ENCODE measurements around the gene PARP11.

The PARP11 gene

GRCh38 chr12:3770891-3771290, 102.3 kb downstream of the PARP11 start:
- no peak for TF ChIP-seq CTCF (IDR thresholded peaks at IDR 0.05)

GRCh38 chr12:3768911-3769447, 104.2 kb downstream of the PARP11 start:
- H3K9me3 ChIP-seq, result no peaks in the 10 kb centered on the region
- H3K36me3 ChIP-seq, result no peaks in the 10 kb centered on the region
- H3K4me1 ChIP-seq (ENCODE audit: control insufficient read depth in 1 of 2, insufficient read depth in 1 of 2, low read depth in 1 of 2, low read length in 1 of 2), result no peaks in the 10 kb centered on the region
- no peak overlapping the region for H3K27ac ChIP-seq
- TF ChIP-seq CTCF (IDR thresholded peaks at IDR 0.05), result no peak
- H3K27me3 ChIP-seq, result no peaks in the 10 kb centered on the region
- H3K4me3 ChIP-seq (ENCODE audit: low read depth in 1 of 2, low read length in 1 of 2), result no peak overlapping the region

More at GRCh38 chr12:3770891-3771290, 102.3 kb downstream of the PARP11 start:
- Histone ChIP-seq H3K4me3 (ENCODE audit: low read depth in 1 of 2, low read length in 1 of 2) (no peak overlapping the region), H3K27me3 (no peaks in the 10 kb centered on the region), H3K36me3 (no peaks in the 10 kb centered on the region), H3K27ac (no peak overlapping the region), H3K9me3 (no peaks in the 10 kb centered on the region), H3K4me1 (ENCODE audit: control insufficient read depth in 1 of 2, insufficient read depth in 1 of 2, low read depth in 1 of 2, low read length in 1 of 2) (no peaks in the 10 kb centered on the region)

- H3K4me1 ChIP-seq (ENCODE audit: control insufficient read depth in 1 of 2, insufficient read depth in 1 of 2, low read depth in 1 of 2, low read length in 1 of 2), result peaks cover 0 to 6% of the 10 kb centered on the region in 2 experiments
- no peaks in the 10 kb centered on the region for H3K9me3 ChIP-seq
- no peaks in the 10 kb centered on the region for H3K36me3 ChIP-seq
- H3K27ac ChIP-seq, result no peak overlapping the region
- no peak overlapping the region for H3K4me3 ChIP-seq (ENCODE audit: low read depth in 1 of 2, low read length in 1 of 2)
- no peak for TF ChIP-seq CTCF (IDR thresholded peaks at IDR 0.05)
- no peaks in the 10 kb centered on the region for H3K27me3 ChIP-seq
These were observed 112.0 kb downstream of the PARP11 start for GRCh38 chr12:3761116-3761735.

- Histone ChIP-seq H3K27me3 (no peaks in the 10 kb centered on the region), H3K36me3 (no peaks in the 10 kb centered on the region), H3K9me3 (no peaks in the 10 kb centered on the region), H3K4me1 (ENCODE audit: control insufficient read depth in 1 of 2, insufficient read depth in 1 of 2, low read depth in 1 of 2, low read length in 1 of 2) (peaks cover 0 to 6% of the 10 kb centered on the region in 2 experiments), H3K27ac (peak overlapping the region; percentile 52), H3K4me3 (ENCODE audit: low read depth in 1 of 2, low read length in 1 of 2) (no peak overlapping the region)
- TF ChIP-seq CTCF (IDR thresholded peaks at IDR 0.05), result no peak
These were observed 113.3 kb downstream of the PARP11 start for GRCh38 chr12:3759878-3760277.
